T-helper 1 cell treated with Interleukin-12 subunit alpha and Interleukin-12 subunit beta and Interleukin-4 antibody, amounts not matched to agents 30 ng/mL and 1 ng/mL, for 36 hours (primary cell): ENCODE results near the gene DNM3. TPM values are rescaled to one million over a fixed set of nuclear protein-coding genes. Genes with fewer than 3 reads are reported as not detected.

Experiments used
- intact Hi-C: fragments of 100-400 bp; cut with micrococcal nuclease; formaldehyde crosslinking; loops from one replicate; pipeline ENCODE4 v1.15.1; 2024
- total RNA-seq: library from RNA; stranded (reverse); gene quantifications from 2 replicates; pipeline ENCODE4 v1.2.3, GENCODE V29; 2022

Gene DNM3
- total RNA-seq, 1 donor from 2014 or later, result 1.2 TPM

DNA sequence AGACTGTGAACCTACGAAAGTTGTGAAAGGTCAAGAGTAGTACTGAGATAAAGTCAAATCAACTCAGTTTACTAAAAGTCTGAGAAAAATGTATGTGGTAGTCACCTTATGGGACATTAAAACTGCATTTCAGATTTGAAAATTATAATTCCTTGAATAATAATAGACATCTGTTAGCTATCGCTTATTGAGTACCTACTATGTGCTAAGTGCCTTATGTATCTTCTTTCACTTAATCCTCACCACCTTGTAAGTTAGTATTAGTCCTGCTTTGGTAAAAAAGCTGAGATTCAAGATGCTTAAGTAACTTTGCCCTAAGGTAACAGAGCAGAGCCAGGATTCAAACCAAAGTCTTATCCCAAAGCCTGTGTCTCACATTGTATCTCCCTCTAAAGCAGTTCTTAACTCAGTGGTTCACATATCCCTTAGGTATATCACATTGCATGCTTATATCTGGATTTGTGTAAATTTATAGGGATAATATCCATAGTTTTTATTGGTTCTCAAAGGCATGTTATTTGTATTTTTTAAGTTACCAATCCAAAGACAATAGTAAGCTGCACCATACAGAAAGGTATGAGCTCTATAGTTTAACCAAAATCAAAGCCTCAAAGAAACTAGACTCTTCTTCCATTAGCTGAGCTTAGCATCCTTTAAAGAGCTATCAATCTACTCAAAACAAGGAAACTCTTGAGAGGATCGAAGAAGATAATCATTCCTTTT, 601.7 kb downstream of the DNM3 start:
- intact Hi-C loops, result loop anchor here (5.0 to 10.0 kb wide), 5 partner anchors 219 to 1714 kb away; partner anchors contain the start of genes CENPL, DARS2, GAS5 and KLHL20

DNA sequence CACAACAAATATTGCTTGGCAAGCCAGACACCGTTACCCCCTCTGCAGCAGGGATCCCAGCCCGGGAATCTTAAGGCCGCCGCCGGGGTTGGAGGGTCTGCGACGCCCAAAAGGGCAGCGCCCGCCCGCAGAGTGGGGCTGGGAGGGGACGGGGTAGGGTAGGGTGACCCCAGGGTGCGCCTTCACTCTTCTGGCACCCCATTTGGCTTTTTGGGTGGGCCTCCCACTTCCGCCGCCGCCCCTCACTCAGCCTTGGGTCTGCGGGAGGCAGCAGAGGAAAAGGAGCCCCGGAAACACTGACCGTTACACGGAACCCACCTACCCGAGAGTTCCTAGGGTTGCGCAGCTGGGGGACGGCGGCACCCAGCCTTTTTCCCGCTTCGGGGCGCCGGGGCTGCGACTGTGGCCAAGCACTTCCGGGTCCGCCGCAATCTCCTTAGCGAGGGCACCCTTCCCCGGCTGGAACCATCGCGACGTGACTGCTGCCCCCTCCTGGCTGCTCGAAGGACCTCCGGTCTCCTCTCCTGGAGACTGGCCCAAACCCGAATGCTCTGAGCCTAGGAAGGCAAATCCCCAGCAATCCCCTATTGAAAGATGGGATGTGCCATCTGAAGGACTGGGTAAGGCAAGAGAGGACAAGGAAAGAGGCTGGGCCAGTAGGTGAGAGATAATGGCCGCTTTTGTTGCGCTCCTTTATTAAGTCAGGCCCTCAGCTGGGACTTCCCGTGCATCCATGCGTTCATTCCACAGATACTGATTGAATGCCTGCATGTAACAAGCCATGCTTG, 602.6 kb downstream of the DNM3 start, which contains the start of gene PIGC:
Gene PIGC (minus strand): TSS at position 404 of the 788 bp plus-strand sequence. CDS start 1,447 bp downstream, outside the sequence.
- intact Hi-C loops, result loop anchor here (1.0 to 10.0 kb wide), 17 partner anchors 15 to 1713 kb away; partner anchors contain the start of genes CENPL, DARS2, DNM3 and GAS5

DNA sequence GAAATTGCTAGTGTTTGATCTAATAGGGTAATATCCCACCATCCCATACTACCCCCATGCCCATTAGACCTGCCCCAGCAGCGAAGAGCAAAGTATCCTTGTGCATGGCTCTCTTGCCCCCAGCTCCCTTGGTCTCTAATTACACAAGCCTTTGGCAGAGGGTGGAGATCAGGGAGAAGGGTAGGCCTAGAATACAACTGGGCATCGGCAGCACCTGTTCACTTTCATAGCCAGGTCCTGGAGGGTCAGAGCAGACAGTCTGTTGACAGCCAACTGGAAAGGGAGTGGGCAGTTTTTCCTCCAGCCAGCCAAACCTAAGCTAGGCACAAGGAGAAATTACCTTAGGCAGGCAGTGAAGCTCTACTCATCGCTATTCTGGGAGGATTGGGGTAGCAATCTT, 605.2 kb downstream of the DNM3 start:
- intact Hi-C loops, result loop anchor here (10.0 kb wide), 2 partner anchors 1268 to 1378 kb away; partner anchors contain the start of genes CENPL, DARS2 and KLHL20

GRCh38 chr1:172447641-172448040, 606.3 kb downstream of the DNM3 start:
- intact Hi-C loops, result loop anchor here (10.0 kb wide), 2 partner anchors 1267 to 1377 kb away; partner anchors contain the start of genes CENPL, DARS2 and KLHL20

GRCh38 chr1:172448995-172449584, 607.8 kb downstream of the DNM3 start:
- intact Hi-C loops, result loop anchor here (10.0 kb wide), 2 partner anchors 1266 to 1376 kb away; partner anchors contain the start of genes CENPL, DARS2 and KLHL20

GRCh38 chr1:172449585-172450523, 608.6 kb downstream of the DNM3 start:
- intact Hi-C loops, result loop anchor here (1.0 to 10.0 kb wide), 7 partner anchors 82 to 1375 kb away; partner anchors contain the start of genes CENPL, DARS2 and KLHL20

DNA sequence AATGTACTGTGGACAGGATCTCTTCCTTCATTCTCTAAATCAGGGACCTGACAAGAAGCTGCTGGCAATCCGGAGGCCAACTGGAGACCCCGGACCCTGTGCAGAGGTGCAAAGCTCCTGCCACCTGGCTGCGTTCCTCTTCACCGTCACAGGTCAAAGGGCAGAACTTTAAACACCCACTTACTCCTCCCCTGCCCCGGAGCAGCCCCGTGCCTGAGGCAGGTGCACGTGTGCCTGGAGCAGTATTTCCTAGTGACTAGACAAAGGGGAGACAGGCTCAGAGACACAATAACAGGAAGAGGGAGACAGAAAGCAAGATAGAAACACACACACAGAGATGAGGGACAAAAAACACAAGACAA, 609.2 kb downstream of the DNM3 start:
- intact Hi-C loops, result loop anchor here (1.0 to 5.0 kb wide), 5 partner anchors 82 to 278 kb away; no protein-coding TSS in a partner anchor

- intact Hi-C loops, result loop anchor here (2.0 to 5.0 kb wide), 2 partner anchors 156 to 270 kb away; no protein-coding TSS in a partner anchor
Measured at GRCh38 chr1:172451002-172451443, 609.7 kb downstream of the DNM3 start.

- intact Hi-C loops, result loop anchor here (5.0 kb wide), 1 partner anchor 155 kb away; no protein-coding TSS in a partner anchor
Measured at GRCh38 chr1:172452536-172453152, 611.3 kb downstream of the DNM3 start.

DNA sequence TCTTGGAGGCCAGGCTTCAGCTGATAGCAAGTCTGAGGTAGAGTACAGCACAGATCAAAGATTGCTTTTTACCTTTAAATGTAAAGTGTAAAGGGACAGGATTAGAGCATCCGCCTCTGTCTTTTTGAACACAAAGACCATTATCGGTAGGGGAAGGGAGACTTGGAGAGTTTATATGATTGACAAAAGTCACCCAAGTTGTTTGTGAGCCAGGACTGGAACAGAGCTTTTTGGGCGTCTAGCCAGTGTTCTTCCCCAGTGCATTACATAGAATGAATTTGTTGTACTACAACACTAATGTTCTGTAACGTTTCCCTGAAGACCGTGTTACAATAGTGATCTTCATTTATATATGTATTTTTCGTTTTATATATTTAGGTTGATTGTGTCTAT, 611.9 kb downstream of the DNM3 start:
- intact Hi-C loops, result loop anchor here (5.0 kb wide), 1 partner anchor 154 kb away; no protein-coding TSS in a partner anchor

GRCh38 chr1:172453607-172454006, 612.3 kb downstream of the DNM3 start:
- intact Hi-C loops, result loop anchor here (5.0 kb wide), 1 partner anchor 154 kb away; no protein-coding TSS in a partner anchor

DNA sequence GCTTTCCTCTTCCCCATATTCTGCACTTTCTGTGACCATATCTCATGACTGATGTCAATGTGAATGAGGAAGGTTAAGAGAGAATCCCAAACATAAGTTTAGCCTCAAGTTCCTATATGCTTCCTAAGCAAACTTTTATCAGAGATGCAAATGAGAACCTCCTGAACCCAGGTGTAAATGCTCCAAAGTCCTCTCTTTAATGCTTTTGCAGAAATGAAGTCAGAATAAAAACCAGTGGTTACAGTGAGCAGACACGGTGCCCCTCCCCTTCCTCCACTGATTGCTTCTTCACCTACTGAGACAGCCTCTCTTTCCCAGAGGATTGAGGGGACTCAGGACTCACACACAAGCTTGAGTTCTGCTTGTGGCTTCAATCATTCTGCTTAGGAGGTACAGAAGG, 614.2 kb downstream of the DNM3 start:
- intact Hi-C loops, result no loop called here

DNA sequence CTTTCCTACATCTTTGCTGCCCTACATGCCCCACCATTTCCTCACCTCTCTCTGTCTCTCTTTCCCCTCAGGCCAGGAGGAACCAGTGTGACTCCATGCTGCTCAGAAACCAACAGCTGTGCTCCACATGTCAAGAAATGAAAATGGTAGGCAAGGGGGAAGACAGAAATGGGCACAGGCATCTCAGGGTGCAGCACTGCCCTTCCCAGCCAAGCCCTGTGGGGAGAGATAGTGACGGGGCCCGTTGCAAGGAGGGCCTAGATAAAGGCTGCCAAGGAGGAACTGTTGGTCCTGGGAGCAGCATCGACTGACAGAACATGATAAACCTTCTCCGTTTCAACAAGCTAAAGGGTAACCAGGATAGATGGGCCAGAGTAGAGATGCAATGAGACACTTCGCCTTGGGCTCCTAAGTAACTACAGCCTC, 615.1 kb downstream of the DNM3 start:
- intact Hi-C loops, result no loop called here

DNA sequence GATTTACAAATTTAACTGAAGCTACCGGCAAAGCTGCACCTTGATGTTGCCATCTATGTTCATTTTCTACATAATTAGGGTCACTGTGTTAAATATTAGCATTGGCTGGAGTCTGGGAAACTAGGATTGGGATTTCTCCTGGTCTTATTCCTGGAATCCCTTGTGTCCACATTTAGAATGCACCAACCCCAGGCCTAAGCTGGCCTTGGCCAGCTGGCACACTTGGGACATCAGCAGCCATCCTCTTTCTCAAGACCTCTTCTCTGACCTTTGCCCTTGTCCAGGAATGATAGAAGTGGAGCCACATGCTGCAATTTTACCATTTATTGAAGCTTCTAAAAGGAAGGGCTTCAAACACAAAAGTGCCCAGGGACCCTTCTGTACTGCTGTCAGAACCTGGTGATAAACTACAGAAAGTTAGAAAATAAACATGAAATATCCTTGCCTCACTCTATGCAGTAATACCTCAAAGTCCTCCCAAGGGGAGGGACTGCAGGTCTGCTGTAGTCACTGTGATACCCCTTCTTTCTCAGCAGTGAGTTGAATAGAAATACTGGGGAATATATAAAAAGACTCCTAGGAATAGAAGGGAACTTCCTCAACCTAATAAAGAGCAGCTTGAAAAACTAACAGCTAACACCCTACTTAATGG, 616.3 kb downstream of the DNM3 start:
- intact Hi-C loops, result no loop called here

- intact Hi-C loops, result no loop called here
Measured at GRCh38 chr1:172460177-172460576, 618.9 kb downstream of the DNM3 start.

DNA sequence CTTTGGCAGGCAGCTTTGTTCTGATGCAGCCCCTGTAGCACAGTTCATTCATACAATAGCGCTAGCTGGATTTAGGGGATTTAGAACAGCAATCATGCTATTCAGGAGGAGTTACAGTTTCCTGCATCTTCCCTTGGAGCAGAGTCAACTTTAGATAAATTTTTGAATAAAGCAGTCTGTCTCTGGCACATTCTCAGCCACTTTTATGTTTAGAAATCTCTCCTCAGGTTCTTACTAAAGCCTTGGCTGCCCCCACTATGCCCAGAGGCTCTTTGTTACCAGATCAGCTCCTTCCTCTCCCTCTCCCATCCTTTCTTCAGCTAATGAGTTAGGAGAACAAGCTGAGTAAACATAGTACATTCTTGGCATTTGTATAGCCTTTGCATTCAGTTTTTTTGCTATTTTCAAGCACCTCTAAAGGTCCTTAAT, 619.6 kb downstream of the DNM3 start:
- intact Hi-C loops, result no loop called here
